Large intestine (tissue), 3 donors: Measurements from ENCODE around the gene ATXN3. TPM values are rescaled to one million over a fixed set of nuclear protein-coding genes. Genes with fewer than 3 reads are reported as not detected.

Source experiments
- DNase-seq, 2 donors: peaks; one replicate each; pipeline versions ENCODE4 v3.0.0 to v3.0.0-alpha.2; 2013
- H3K27ac ChIP-seq: one replicate; pipeline ENCODE4 v1.5.1; 2013; ENCODE audit warnings: low read length
- H3K27me3 ChIP-seq: 2 replicates; pipeline ENCODE4 v1.6.1; 2013; ENCODE audit warnings: low read length; ENCODE audit not compliant: control insufficient read depth, insufficient read depth
- H3K36me3 ChIP-seq: 2 replicates; pipeline ENCODE4 v1.6.1; 2013; ENCODE audit warnings: low read length; ENCODE audit not compliant: control insufficient read depth, insufficient read depth
- H3K4me1 ChIP-seq: one replicate; pipeline ENCODE4 v1.6.1; 2013; ENCODE audit warnings: low read length; ENCODE audit not compliant: control insufficient read depth, insufficient read depth
- H3K4me3 ChIP-seq: one replicate; pipeline ENCODE4 v1.5.1; 2013; ENCODE audit warnings: low read length
- H3K9me3 ChIP-seq: one replicate; pipeline ENCODE4 v1.6.1; 2013; ENCODE audit warnings: mild to moderate bottlenecking, low read depth, low read length, moderate library complexity; ENCODE audit not compliant: control insufficient read depth
- WGBS: methylation state at CpG from one replicate; pipeline ENCODE4 v1.1.5; 2013; ENCODE audit warnings: low lambda C conversion rate; ENCODE audit not compliant: insufficient coverage; 5-methylcytosine and 5-hydroxymethylcytosine counted together
- polyA plus RNA-seq: library from polyadenylated mRNA; unstranded; fragments of 120-200 nt; gene quantifications from one replicate; pipeline ENCODE4 v1.2.1, GENCODE V29; 2013

Gene ATXN3
- polyA plus RNA-seq, 1 donor = 19.4 TPM

GRCh38 chr14:92039063-92039718 is 67.2 kb downstream of the ATXN3 start:
- peaks cover 5% of the 10 kb centered on the region for H3K4me1 ChIP-seq
- H3K4me3 ChIP-seq = peak overlapping the region; percentile 88
- H3K36me3 ChIP-seq = peaks cover 3% of the 10 kb centered on the region
- WGBS = 22% methylated on average over 1 of the region's 22 CpGs
- H3K9me3 ChIP-seq = no peaks in the 10 kb centered on the region
- no peaks in the 10 kb centered on the region for H3K27me3 ChIP-seq
- peak; percentile 54 to 83 for DNase-seq
- H3K27ac ChIP-seq = peak overlapping the region; percentile 98

GRCh38 chr14:92037989-92038388 is 68.4 kb downstream of the ATXN3 start:
- peak in 1 of 2 donors; percentile 14 for DNase-seq
- Histone ChIP-seq H3K9me3 (no peaks in the 10 kb centered on the region), H3K36me3 (peaks cover 3% of the 10 kb centered on the region), H3K27me3 (no peaks in the 10 kb centered on the region), H3K4me3 (peak overlapping the region; percentile 88), H3K4me1 (peaks cover 5% of the 10 kb centered on the region), H3K27ac (no peak overlapping the region)
- WGBS = 86% methylated on average over 1 of the region's 3 CpGs

- no peak overlapping the region for H3K4me3 ChIP-seq
- no peak overlapping the region for H3K27ac ChIP-seq
- peaks cover under 1% of the 10 kb centered on the region for H3K4me1 ChIP-seq
- peaks cover 17% of the 10 kb centered on the region for H3K36me3 ChIP-seq
- H3K9me3 ChIP-seq = no peaks in the 10 kb centered on the region
- DNase-seq = no peak
- no peaks in the 10 kb centered on the region for H3K27me3 ChIP-seq
- 60% methylated on average over 1 of the region's 1 CpG for WGBS
Measured at GRCh38 chr14:92035890-92036289, 70.5 kb downstream of the ATXN3 start.

- H3K27ac ChIP-seq = no peak overlapping the region
- H3K4me3 ChIP-seq = no peak overlapping the region
- no peaks in the 10 kb centered on the region for H3K27me3 ChIP-seq
- no peaks in the 10 kb centered on the region for H3K9me3 ChIP-seq
- 55% methylated on average over 2 of the region's 11 CpGs for WGBS
- H3K36me3 ChIP-seq = peaks cover 19% of the 10 kb centered on the region
- peak; percentile 19 to 71 for DNase-seq
- H3K4me1 ChIP-seq = no peaks in the 10 kb centered on the region
Measured at GRCh38 chr14:92033906-92034687, 72.3 kb downstream of the ATXN3 start.

GRCh38 chr14:92033433-92033832 is 72.9 kb downstream of the ATXN3 start:
- H3K9me3 ChIP-seq = no peaks in the 10 kb centered on the region
- no peak overlapping the region for H3K4me3 ChIP-seq
- no peak overlapping the region for H3K27ac ChIP-seq
- no peaks in the 10 kb centered on the region for H3K27me3 ChIP-seq
- H3K4me1 ChIP-seq = no peaks in the 10 kb centered on the region
- no peak for DNase-seq
- 100% methylated on average over 1 of the region's 1 CpG for WGBS
- peaks cover 20% of the 10 kb centered on the region for H3K36me3 ChIP-seq

- Histone ChIP-seq H3K27ac (no peak overlapping the region), H3K27me3 (no peaks in the 10 kb centered on the region), H3K9me3 (no peaks in the 10 kb centered on the region), H3K4me3 (no peak overlapping the region), H3K4me1 (no peaks in the 10 kb centered on the region), H3K36me3 (peaks cover 25% of the 10 kb centered on the region)
- no peak for DNase-seq
- 94% methylated on average over 3 of the region's 21 CpGs for WGBS
Measured at GRCh38 chr14:92026548-92027190, 79.7 kb downstream of the ATXN3 start.

- Histone ChIP-seq H3K9me3 (no peaks in the 10 kb centered on the region), H3K4me1 (no peaks in the 10 kb centered on the region), H3K27ac (no peak overlapping the region), H3K4me3 (no peak overlapping the region), H3K36me3 (peaks cover 32% of the 10 kb centered on the region), H3K27me3 (no peaks in the 10 kb centered on the region)
- DNase-seq = no peak
- no CpG with 5 or more reads among the region's 1 CpG for WGBS
Measured at GRCh38 chr14:92022036-92022435, 84.3 kb downstream of the ATXN3 start.

GRCh38 chr14:92021523-92021922 is 84.9 kb downstream of the ATXN3 start:
- H3K4me1 ChIP-seq = no peaks in the 10 kb centered on the region
- peaks cover 28% of the 10 kb centered on the region for H3K36me3 ChIP-seq
- DNase-seq = no peak
- no peak overlapping the region for H3K27ac ChIP-seq
- no peaks in the 10 kb centered on the region for H3K27me3 ChIP-seq
- H3K4me3 ChIP-seq = no peak overlapping the region
- no CpG with 5 or more reads among the region's 3 CpGs for WGBS
- no peaks in the 10 kb centered on the region for H3K9me3 ChIP-seq

GRCh38 chr14:92014040-92014439 is 92.3 kb downstream of the ATXN3 start:
- H3K27me3 ChIP-seq = no peaks in the 10 kb centered on the region
- H3K36me3 ChIP-seq = peaks cover 52% of the 10 kb centered on the region

GRCh38 chr14:92012121-92012748 is 94.1 kb downstream of the ATXN3 start:
- 88% methylated on average over 2 of the region's 4 CpGs for WGBS
- H3K4me3 ChIP-seq = no peak overlapping the region
- DNase-seq = no peak
- no peaks in the 10 kb centered on the region for H3K9me3 ChIP-seq
- H3K27ac ChIP-seq = no peak overlapping the region
- no peaks in the 10 kb centered on the region for H3K27me3 ChIP-seq
- H3K4me1 ChIP-seq = no peaks in the 10 kb centered on the region
- peaks cover 57% of the 10 kb centered on the region for H3K36me3 ChIP-seq

More at GRCh38 chr14:92014040-92014439, 92.3 kb downstream of the ATXN3 start:
- DNase-seq = no peak
- Histone ChIP-seq H3K9me3 (no peaks in the 10 kb centered on the region), H3K4me1 (no peaks in the 10 kb centered on the region), H3K4me3 (no peak overlapping the region), H3K27ac (no peak overlapping the region)
